ENCODE measurements around the gene ACP3.

GRCh38 chr3:132318451-132318850, 1.2 kb downstream of the ACP3 start:
- TF ChIP-seq MXI1 (conservative IDR thresholded peaks at IDR 0.05; ENCODE audit: poor library complexity, severe bottlenecking) (no peak), CTCF (IDR thresholded peaks at IDR 0.05; ENCODE audit: poor library complexity, severe bottlenecking) (no peak), POLR2AphosphoS5 (IDR thresholded peaks at IDR 0.05) (no peak), EZH2 (IDR thresholded peaks at IDR 0.05; ENCODE audit: borderline replicate concordance, insufficient read depth, low read length, poor library complexity, severe bottlenecking) (no peak), RAD21 (conservative IDR thresholded peaks at IDR 0.05) (no peak), REST (IDR thresholded peaks at IDR 0.05; ENCODE audit: borderline replicate concordance) (no peak), TAF1 (IDR thresholded peaks at IDR 0.05; ENCODE audit: low read depth) (no peak)

Data from neural cell (in vitro differentiated cells).